SJCRH30 (cell line): ENCODE results near the gene ACTN1. TPM values are rescaled to one million over a fixed set of nuclear protein-coding genes. Genes with fewer than 3 reads are reported as not detected.
"Not testable (repeated sequence)": the region's sequence is repeated elsewhere in the genome, so short reads cannot be mapped to it uniquely, and the experiment has no call there.

Source experiments
- DNase-seq, 2 experiments: peaks; one replicate each; pipeline ENCODE4 v3.0.0-alpha.2; 2015 to 2020
- H3K27ac ChIP-seq: fragments of 250-450 bp; sonication (Bioruptor Pico); 2 replicates; pipeline ENCODE4 v1.5.1; 2020; ENCODE audit warnings: mild to moderate bottlenecking, moderate library complexity
- H3K27me3 ChIP-seq: fragments of 250-450 bp; sonication (Bioruptor Pico); 2 replicates; pipeline ENCODE4 v1.5.1; 2020; ENCODE audit warnings: mild to moderate bottlenecking, moderate library complexity
- H3K36me3 ChIP-seq: fragments of 250-450 bp; sonication (Bioruptor Pico); 2 replicates; pipeline ENCODE4 v1.5.1; 2020; ENCODE audit warnings: mild to moderate bottlenecking, moderate library complexity
- H3K4me1 ChIP-seq: fragments of 250-450 bp; sonication (Bioruptor Pico); 2 replicates; pipeline ENCODE4 v1.5.1; 2020; ENCODE audit warnings: mild to moderate bottlenecking, moderate library complexity
- H3K4me3 ChIP-seq: fragments of 250-450 bp; sonication (Bioruptor Pico); 2 replicates; pipeline ENCODE4 v1.5.1; 2020; ENCODE audit warnings: mild to moderate bottlenecking, moderate library complexity
- H3K9me3 ChIP-seq: fragments of 250-450 bp; sonication (Bioruptor Pico); replicated peaks from 2 replicates; pipeline ENCODE4 v1.5.1; 2020; ENCODE audit warnings: mild to moderate bottlenecking, moderate library complexity
- total RNA-seq: library from RNA; depleted of rRNA; stranded (reverse); fragments of >200 nt; shearing (Covaris generic); gene quantifications from 2 replicates; pipeline ENCODE4 v1.2.3, GENCODE V29; 2014

ACTN1 gene
- total RNA-seq, 1 experiment from 2014 or later = 101 TPM

DNA sequence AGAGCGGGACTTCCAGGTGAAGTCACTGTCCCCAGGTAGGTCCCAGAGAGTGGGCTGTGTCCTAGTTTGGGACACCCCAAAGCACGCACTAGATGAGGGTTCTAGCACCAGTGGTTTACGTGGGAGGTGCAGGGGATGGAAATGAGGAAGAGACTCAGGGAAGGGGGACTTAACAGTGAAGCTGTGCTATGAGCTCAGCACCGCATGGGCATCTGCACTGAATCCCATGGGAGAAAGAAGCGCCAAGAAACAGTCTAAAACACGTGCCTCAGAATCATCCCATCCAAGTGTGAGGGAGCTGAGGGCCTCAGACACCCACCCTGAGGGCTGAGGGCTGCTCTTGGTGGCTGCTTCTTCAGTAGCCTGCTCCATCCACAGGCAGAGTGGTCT, 114.7 kb downstream of the ACTN1 start:
- H3K9me3 ChIP-seq = no peaks in the 10 kb centered on the region; the same call in 1 of the 2 replicates
- no peak for DNase-seq
- no peak overlapping the region for H3K4me3 ChIP-seq
- H3K4me1 ChIP-seq = peaks cover 3% of the 10 kb centered on the region; the same call in 1 of the 2 replicates
- no peaks in the 10 kb centered on the region for H3K27me3 ChIP-seq
- H3K27ac ChIP-seq = no peak overlapping the region
- H3K36me3 ChIP-seq = no peaks in the 10 kb centered on the region

- Histone ChIP-seq H3K4me1 (peaks cover 3% of the 10 kb centered on the region; the same call in 1 of the 2 replicates), H3K9me3 (no peaks in the 10 kb centered on the region; the same call in 1 of the 2 replicates), H3K36me3 (no peaks in the 10 kb centered on the region), H3K4me3 (no peak overlapping the region), H3K27me3 (no peaks in the 10 kb centered on the region), H3K27ac (no peak overlapping the region)
- DNase-seq = no peak
These were observed 115.3 kb downstream of the ACTN1 start for GRCh38 chr14:68863610-68864360.

DNA sequence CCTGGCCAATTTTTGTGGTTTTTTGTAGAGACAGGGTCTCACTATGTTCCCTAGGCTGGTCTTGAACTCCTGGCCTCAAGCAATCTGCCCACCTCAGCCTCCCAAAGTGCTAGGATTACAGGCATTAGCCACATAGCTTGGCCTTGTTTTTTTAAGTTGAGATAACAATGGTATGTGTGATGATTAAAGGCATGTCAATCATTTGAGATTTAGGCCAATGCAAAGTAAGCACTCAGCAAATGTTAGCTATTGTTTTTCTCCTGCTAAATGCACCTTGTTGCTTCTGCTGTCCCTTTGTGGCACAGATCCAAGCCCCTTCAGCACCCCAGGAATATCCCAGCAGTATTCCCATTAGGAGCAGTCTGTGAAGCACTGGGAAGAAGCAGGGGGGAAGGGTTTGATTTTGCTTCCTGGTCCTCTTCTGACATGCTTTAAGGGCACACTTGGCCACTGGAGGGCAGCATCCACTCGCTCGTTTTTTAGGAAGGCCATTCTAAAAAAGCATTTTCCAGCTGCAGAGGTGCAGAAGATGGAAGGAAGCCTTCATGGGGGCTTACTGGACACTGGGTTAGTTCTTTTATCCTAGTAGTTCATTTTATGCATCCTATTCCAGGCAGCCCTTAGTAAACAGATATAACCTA, 116.0 kb downstream of the ACTN1 start:
- peaks cover 3% of the 10 kb centered on the region; the same call in 1 of the 2 replicates for H3K4me1 ChIP-seq
- no peaks in the 10 kb centered on the region; the same call in 1 of the 2 replicates for H3K9me3 ChIP-seq
- H3K27me3 ChIP-seq = no peaks in the 10 kb centered on the region
- DNase-seq = peak; percentile 82 to 90
- no peak overlapping the region for H3K4me3 ChIP-seq
- no peak overlapping the region for H3K27ac ChIP-seq
- no peaks in the 10 kb centered on the region for H3K36me3 ChIP-seq

GRCh38 chr14:68860771-68861170, 118.3 kb downstream of the ACTN1 start:
- no peak for DNase-seq
- Histone ChIP-seq H3K36me3 (no peaks in the 10 kb centered on the region), H3K27ac (no peak overlapping the region), H3K9me3 (no peaks in the 10 kb centered on the region; the same call in 1 of the 2 replicates), H3K4me1 (peaks cover 3% of the 10 kb centered on the region; the same call in 1 of the 2 replicates), H3K4me3 (no peak overlapping the region), H3K27me3 (no peaks in the 10 kb centered on the region)

DNA sequence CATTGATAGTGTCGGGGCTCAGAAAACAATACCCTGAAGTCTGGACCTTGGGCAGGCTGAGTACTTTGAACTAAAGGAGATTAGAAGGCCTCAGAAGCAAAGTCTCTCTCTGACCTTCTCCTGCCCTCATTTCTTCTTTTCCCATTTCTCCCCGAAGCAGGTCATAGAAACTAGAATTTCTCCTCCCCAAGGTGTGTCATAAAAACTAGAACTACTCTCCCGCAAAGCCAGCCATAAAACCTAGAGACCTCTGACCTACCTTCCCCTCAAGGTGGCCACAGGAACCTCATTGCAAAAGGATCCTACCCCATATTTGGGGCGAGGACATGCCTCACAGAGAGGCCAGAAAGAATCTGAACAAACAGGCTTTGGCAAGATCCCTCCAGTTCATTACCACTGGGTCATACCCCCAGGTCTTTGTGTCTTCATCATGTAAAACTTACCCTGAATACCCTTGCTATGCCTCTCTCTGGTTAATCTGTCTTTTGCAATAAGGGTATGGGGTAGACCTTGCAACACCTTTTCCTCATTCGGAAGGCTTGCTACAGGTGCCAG, 121.5 kb downstream of the ACTN1 start:
- Histone ChIP-seq H3K4me3 (no peak overlapping the region), H3K27me3 (no peaks in the 10 kb centered on the region), H3K4me1 (no peaks in the 10 kb centered on the region), H3K27ac (no peak overlapping the region), H3K9me3 (no peaks in the 10 kb centered on the region), H3K36me3 (no peaks in the 10 kb centered on the region)
- DNase-seq = no peak

- Histone ChIP-seq H3K36me3 (no peaks in the 10 kb centered on the region), H3K4me3 (no peak overlapping the region), H3K27me3 (no peaks in the 10 kb centered on the region), H3K4me1 (no peaks in the 10 kb centered on the region), H3K27ac (no peak overlapping the region), H3K9me3 (no peaks in the 10 kb centered on the region)
- DNase-seq = no peak
These were observed 122.5 kb downstream of the ACTN1 start for GRCh38 chr14:68856572-68856971.

GRCh38 chr14:68854421-68854820, 124.7 kb downstream of the ACTN1 start:
- no peak for DNase-seq
- Histone ChIP-seq H3K27me3 (no peaks in the 10 kb centered on the region), H3K9me3 (no peaks in the 10 kb centered on the region), H3K4me3 (no peak overlapping the region), H3K4me1 (no peaks in the 10 kb centered on the region), H3K27ac (no peak overlapping the region), H3K36me3 (no peaks in the 10 kb centered on the region)

DNA sequence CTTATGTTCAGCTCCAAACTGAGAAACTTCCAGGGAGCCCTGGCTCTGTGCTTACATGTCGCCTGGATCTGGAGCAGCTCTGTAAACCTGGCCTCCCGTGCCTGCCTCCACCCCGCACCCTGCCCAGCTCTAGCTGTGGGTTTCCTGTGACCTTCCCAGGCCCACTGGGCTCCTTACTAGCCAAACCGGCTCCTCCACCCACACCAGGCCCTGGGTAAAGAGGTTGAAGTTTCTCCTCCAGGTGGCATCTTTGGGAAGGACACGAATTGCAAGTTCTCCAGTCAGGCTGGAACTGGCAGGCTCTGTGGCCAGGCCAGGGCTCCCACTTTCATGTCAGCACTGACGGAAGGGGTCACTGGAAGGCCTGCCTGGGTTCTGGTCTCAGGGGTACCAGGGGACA, 125.4 kb downstream of the ACTN1 start:
- Histone ChIP-seq H3K36me3 (no peaks in the 10 kb centered on the region), H3K27ac (no peak overlapping the region), H3K4me1 (no peaks in the 10 kb centered on the region), H3K4me3 (no peak overlapping the region), H3K27me3 (no peaks in the 10 kb centered on the region), H3K9me3 (no peaks in the 10 kb centered on the region)
- DNase-seq = no peak

- H3K27me3 ChIP-seq, H3K4me3 ChIP-seq, H3K36me3 ChIP-seq, H3K9me3 ChIP-seq, H3K4me1 ChIP-seq, H3K27ac ChIP-seq, DNase-seq: not testable (repeated sequence)
These were observed 126.6 kb downstream of the ACTN1 start for GRCh38 chr14:68852493-68852892.

DNA sequence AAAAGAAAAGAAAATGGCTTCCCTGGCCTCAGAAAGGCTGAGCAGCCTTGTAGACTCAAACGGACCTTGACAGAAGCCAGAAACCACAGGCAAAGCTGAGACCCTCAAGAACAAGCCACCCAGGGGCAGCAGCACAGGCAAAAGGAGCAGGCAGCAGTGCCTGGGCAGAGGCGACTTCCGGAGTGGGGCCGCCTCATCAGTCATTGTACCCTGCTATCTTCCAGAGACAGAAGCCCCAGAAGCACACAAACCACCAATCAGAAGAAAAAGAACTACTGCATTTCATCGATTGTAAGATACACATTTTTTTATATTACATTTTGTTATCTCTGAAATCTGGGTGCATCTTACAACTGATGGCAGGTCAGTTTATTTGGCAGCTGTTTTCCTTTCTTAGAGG, 128.0 kb downstream of the ACTN1 start:
- Histone ChIP-seq H3K36me3 (no peaks in the 10 kb centered on the region), H3K4me3 (no peak overlapping the region), H3K27ac (no peak overlapping the region), H3K9me3 (no peaks in the 10 kb centered on the region), H3K27me3 (no peaks in the 10 kb centered on the region), H3K4me1 (no peaks in the 10 kb centered on the region)
- no peak for DNase-seq

DNA sequence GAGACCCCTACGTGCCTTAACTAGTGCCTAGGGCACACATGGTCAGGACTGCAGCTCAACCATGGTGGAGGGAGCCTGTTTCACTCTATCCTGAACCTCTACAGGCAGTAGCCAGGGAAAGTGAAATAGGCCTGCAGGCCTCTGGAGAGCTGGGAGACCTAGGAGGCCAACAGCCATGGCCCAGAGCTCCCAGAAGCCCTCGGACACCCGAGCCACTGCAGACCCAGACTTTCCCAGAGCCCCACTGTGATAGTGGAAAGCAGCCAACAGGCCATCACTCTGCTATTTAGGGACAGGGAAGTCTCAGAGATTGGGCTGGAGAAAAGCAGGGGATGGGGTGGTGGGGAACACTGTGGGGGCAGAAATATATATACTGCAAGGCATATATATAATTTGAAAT, 129.7 kb downstream of the ACTN1 start:
- H3K9me3 ChIP-seq = no peaks in the 10 kb centered on the region
- no peak overlapping the region for H3K4me3 ChIP-seq
- no peaks in the 10 kb centered on the region for H3K36me3 ChIP-seq
- DNase-seq = no peak
- no peaks in the 10 kb centered on the region for H3K4me1 ChIP-seq
- H3K27ac ChIP-seq = no peak overlapping the region
- no peaks in the 10 kb centered on the region for H3K27me3 ChIP-seq

GRCh38 chr14:68848253-68848652, 130.8 kb downstream of the ACTN1 start:
- Histone ChIP-seq H3K4me3 (no peak overlapping the region), H3K36me3 (no peaks in the 10 kb centered on the region), H3K27ac (no peak overlapping the region), H3K27me3 (no peaks in the 10 kb centered on the region), H3K9me3 (no peaks in the 10 kb centered on the region), H3K4me1 (peaks cover 2% of the 10 kb centered on the region; the same call in 1 of the 2 replicates)
- DNase-seq = no peak

DNA sequence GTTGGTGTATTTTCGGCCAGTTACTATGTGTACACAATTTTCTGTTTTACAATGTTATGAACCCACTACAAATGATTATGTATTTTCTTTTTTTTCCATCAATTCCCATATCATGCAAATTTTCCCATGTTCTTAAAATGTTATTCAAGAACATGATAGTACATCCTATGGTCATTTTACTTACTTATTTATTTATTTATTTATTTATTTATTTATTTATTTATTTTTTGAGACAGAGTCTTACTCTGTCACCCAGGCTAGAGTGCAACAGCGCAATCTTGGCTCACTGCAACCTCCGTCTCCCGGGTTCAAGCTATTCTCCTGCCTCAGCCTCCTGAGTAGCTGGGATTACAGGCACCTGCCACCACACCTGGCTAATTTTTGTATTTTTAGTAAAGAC, 131.5 kb downstream of the ACTN1 start:
- not testable (repeated sequence) for H3K27me3 ChIP-seq, H3K27ac ChIP-seq, H3K4me1 ChIP-seq, H3K4me3 ChIP-seq, H3K9me3 ChIP-seq, DNase-seq, H3K36me3 ChIP-seq

- H3K9me3 ChIP-seq = no peaks in the 10 kb centered on the region
- H3K4me3 ChIP-seq = no peak overlapping the region
- H3K27me3 ChIP-seq = no peaks in the 10 kb centered on the region
- H3K36me3 ChIP-seq = no peaks in the 10 kb centered on the region
- H3K4me1 ChIP-seq = peaks cover 4% of the 10 kb centered on the region; the same call in 1 of the 2 replicates
- no peak for DNase-seq
- no peak overlapping the region for H3K27ac ChIP-seq
These were observed 132.6 kb downstream of the ACTN1 start for GRCh38 chr14:68846466-68846865.

DNA sequence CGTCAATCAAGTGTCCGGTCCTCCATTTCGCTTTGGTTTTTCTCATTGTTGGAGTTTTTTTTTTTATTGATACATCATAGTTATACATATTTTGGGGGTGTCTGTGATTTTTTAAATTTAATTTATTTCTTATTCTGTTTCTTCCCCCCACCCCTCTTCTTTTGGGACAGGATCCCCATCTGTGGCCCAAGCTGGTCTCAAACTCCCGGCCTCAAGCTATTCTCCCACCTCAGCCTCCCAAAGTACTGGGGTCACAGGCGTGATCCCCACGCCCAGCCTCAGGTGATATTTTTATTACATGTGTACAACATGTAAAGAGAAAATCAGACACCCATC, 134.9 kb downstream of the ACTN1 start:
- peak overlapping the region; percentile 59; the same call in 1 of the 2 replicates for H3K4me3 ChIP-seq
- no peaks in the 10 kb centered on the region for H3K27me3 ChIP-seq
- no peak for DNase-seq
- H3K9me3 ChIP-seq = no peaks in the 10 kb centered on the region
- peaks cover 4% of the 10 kb centered on the region; the same call in 1 of the 2 replicates for H3K4me1 ChIP-seq
- no peaks in the 10 kb centered on the region for H3K36me3 ChIP-seq
- no peak overlapping the region; the same call in 1 of the 2 replicates for H3K27ac ChIP-seq
